H9 (cell line): ENCODE results near the gene RNF220. TPM values are rescaled to one million over a fixed set of nuclear protein-coding genes. Genes with fewer than 3 reads are reported as not detected.

Source experiments
- DNase-seq: peaks from one replicate; pipeline ENCODE4 v3.0.0-alpha.2; 2017
- H2AFZ ChIP-seq: one replicate; pipeline ENCODE4 v1.6.1; 2013; ENCODE audit warnings: mild to moderate bottlenecking, low read length, control low read depth, moderate library complexity
- H2AK5ac ChIP-seq: 2 replicates; pipeline ENCODE4 v1.6.1; 2013; ENCODE audit warnings: low read length, control low read depth, mixed read lengths; ENCODE audit not compliant: insufficient read length
- H2BK120ac ChIP-seq: one replicate; pipeline ENCODE4 v1.6.1; 2013; ENCODE audit warnings: low read depth, mild to moderate bottlenecking, low read length, control low read depth, inconsistent platforms; ENCODE audit not compliant: poor library complexity, severe bottlenecking
- H2BK12ac ChIP-seq: 2 replicates; pipeline ENCODE4 v1.6.1; 2013; ENCODE audit warnings: low read length, control low read depth, mixed read lengths, low read depth; ENCODE audit not compliant: insufficient read length
- H2BK15ac ChIP-seq: 2 replicates; pipeline ENCODE4 v1.6.1; 2013; ENCODE audit warnings: low read depth, low read length, control low read depth
- H2BK20ac ChIP-seq: one replicate; pipeline ENCODE4 v1.6.1; 2013; ENCODE audit warnings: low read depth, mild to moderate bottlenecking, low read length, control low read depth, inconsistent platforms; ENCODE audit not compliant: poor library complexity, severe bottlenecking
- H2BK5ac ChIP-seq: 2 replicates; pipeline ENCODE4 v1.6.1; 2013; ENCODE audit warnings: low read length, control low read depth, mixed read lengths; ENCODE audit not compliant: insufficient read length
- H3K14ac ChIP-seq: 2 replicates; pipeline ENCODE4 v1.6.1; 2013; ENCODE audit warnings: low read length, control low read depth; ENCODE audit not compliant: insufficient read depth
- H3K18ac ChIP-seq: 2 replicates; pipeline ENCODE4 v1.6.1; 2013; ENCODE audit warnings: low read depth, mild to moderate bottlenecking, mixed read lengths, low read length, control low read depth; ENCODE audit not compliant: insufficient read length
- H3K23ac ChIP-seq: 2 replicates; pipeline ENCODE4 v1.6.1; 2013; ENCODE audit warnings: low read length, control low read depth, mixed read lengths, low read depth; ENCODE audit not compliant: insufficient read length
- H3K23me2 ChIP-seq: 2 replicates; pipeline ENCODE4 v1.6.1; 2013; ENCODE audit warnings: low read depth, mild to moderate bottlenecking, mixed read lengths, low read length, control low read depth; ENCODE audit not compliant: insufficient read length, poor library complexity, severe bottlenecking
- H3K27ac ChIP-seq: 2 replicates; pipeline ENCODE4 v1.5.1; 2013; ENCODE audit warnings: low read length, control low read depth, mixed read lengths, low read depth; ENCODE audit not compliant: insufficient read length
- H3K27me3 ChIP-seq: 2 replicates; pipeline ENCODE4 v1.6.1; 2013; ENCODE audit warnings: low read length, control low read depth, inconsistent platforms; ENCODE audit not compliant: insufficient read depth
- H3K4ac ChIP-seq: 2 replicates; pipeline ENCODE4 v1.6.1; 2013; ENCODE audit warnings: low read depth, mild to moderate bottlenecking, control low read depth, inconsistent platforms, low read length, moderate library complexity
- H3K4me1 ChIP-seq: 2 replicates; pipeline ENCODE4 v1.6.1; 2013; ENCODE audit warnings: low read length, control low read depth, inconsistent platforms; ENCODE audit not compliant: insufficient read depth
- H3K4me2 ChIP-seq: 2 replicates; pipeline ENCODE4 v1.6.1; 2013; ENCODE audit warnings: low read length, control low read depth, mixed read lengths; ENCODE audit not compliant: insufficient read length, insufficient read depth
- H3K56ac ChIP-seq: 2 replicates; pipeline ENCODE4 v1.6.1; 2013; ENCODE audit warnings: low read depth, mild to moderate bottlenecking, mixed read lengths, low read length, control low read depth; ENCODE audit not compliant: insufficient read length
- H3K79me1 ChIP-seq: 2 replicates; pipeline ENCODE4 v1.6.1; 2013; ENCODE audit warnings: low read depth, mild to moderate bottlenecking, moderate library complexity, low read length, control low read depth, inconsistent platforms; ENCODE audit not compliant: insufficient read depth, poor library complexity, severe bottlenecking
- H3K79me2 ChIP-seq: 2 replicates; pipeline ENCODE4 v1.6.1; 2013; ENCODE audit warnings: low read length, control low read depth, inconsistent platforms; ENCODE audit not compliant: insufficient read depth
- H3K9ac ChIP-seq: 2 replicates; pipeline ENCODE4 v1.6.1; 2013; ENCODE audit warnings: low read length, control low read depth, mixed read lengths; ENCODE audit not compliant: insufficient read length; ENCODE audit errors: extremely low read depth
- H3K9me3 ChIP-seq: one replicate; pipeline ENCODE4 v1.6.1; 2013; ENCODE audit warnings: low read depth, low read length, inconsistent platforms; ENCODE audit not compliant: control insufficient read depth
- H3T11ph ChIP-seq: one replicate; pipeline ENCODE4 v1.6.1; 2013; ENCODE audit warnings: mild to moderate bottlenecking, low read length, control low read depth, inconsistent platforms
- H4K20me1 ChIP-seq: one replicate; pipeline ENCODE4 v1.6.1; 2013; ENCODE audit not compliant: control insufficient read depth, insufficient read length, insufficient read depth
- H4K5ac ChIP-seq: 2 replicates; pipeline ENCODE4 v1.6.1; 2013; ENCODE audit warnings: low read depth, mild to moderate bottlenecking, mixed read lengths, low read length, control low read depth; ENCODE audit not compliant: insufficient read length
- H4K8ac ChIP-seq: replicated peaks from 2 replicates; pipeline ENCODE4 v1.6.1; 2013; ENCODE audit warnings: low read length, control low read depth, mixed read lengths, low read depth; ENCODE audit not compliant: insufficient read length
- H4K91ac ChIP-seq: 2 replicates; pipeline ENCODE4 v1.6.1; 2013; ENCODE audit warnings: low read depth, mild to moderate bottlenecking, moderate library complexity, mixed read lengths, low read length, control low read depth; ENCODE audit not compliant: insufficient read length
- H3K27ac Mint-ChIP-seq, 3 experiments: 2 replicates in 2 of 3; 3 replicates in 1 of 3; pipeline ENCODE4 v1.8.0; 2020 to 2021; ENCODE audit warnings: mixed read lengths in 3 of 3, mild to moderate bottlenecking in 1 of 3, moderate library complexity in 1 of 3
- H3K27me3 Mint-ChIP-seq: 2 replicates; pipeline ENCODE4 v1.8.0; 2021; ENCODE audit warnings: low read depth, mild to moderate bottlenecking, moderate library complexity, mixed read lengths
- H3K36me3 Mint-ChIP-seq, 3 experiments: 2 replicates in 2 of 3; 3 replicates in 1 of 3; pipeline ENCODE4 v1.8.0; 2020 to 2021; ENCODE audit warnings: low read depth in 3 of 3, mixed read lengths in 3 of 3; ENCODE audit not compliant: insufficient read depth in 1 of 3
- H3K4me1 Mint-ChIP-seq, 2 experiments: 2 replicates each; pipeline ENCODE4 v1.8.0; 2020; ENCODE audit warnings: mixed read lengths in 2 of 2
- H3K4me3 Mint-ChIP-seq, 2 experiments: 2 replicates in 1 of 2; 3 replicates in 1 of 2; pipeline ENCODE4 v1.8.0; 2020 to 2021; ENCODE audit warnings: mild to moderate bottlenecking in 2 of 2, mixed read lengths in 2 of 2, moderate library complexity in 1 of 2
- H3K9me3 Mint-ChIP-seq, 2 experiments: 2 replicates in 1 of 2; 3 replicates in 1 of 2; pipeline ENCODE4 v1.8.0; 2020; ENCODE audit warnings: mild to moderate bottlenecking in 2 of 2, mixed read lengths in 2 of 2, moderate library complexity in 1 of 2
- WGBS: extraction: QIAGEN DNeasy Blood & Tissue Kit; methylation state at CpG from one replicate; pipeline ENCODE4 v1.1.7; 2013; ENCODE audit warnings: missing lambda C conversion rate, low lambda C conversion rate, mixed read lengths; ENCODE audit not compliant: insufficient read length; ENCODE audit errors: extremely low coverage; 5-methylcytosine and 5-hydroxymethylcytosine counted together
- total RNA-seq: library from RNA; stranded (reverse); gene quantifications from 2 replicates; pipeline ENCODE4 v1.2.1, GENCODE V29; 2021
- TF ChIP-seq, protein P1 (sequence below): fragments of 200-600 bp; sonication (generic); conservative IDR thresholded peaks from 3 replicates; pipeline ENCODE4 v1.8.0; 2021; ENCODE audit warnings: antibody characterized with exemption, mild to moderate bottlenecking

The RNF220 gene
- total RNA-seq, 1 experiment from 2014 or later = 109 TPM

GRCh38 chr1:44566281-44567046 is 161.4 kb downstream of the RNF220 start:
- peaks cover 3% of the 10 kb centered on the region; the same call in 1 of the 2 replicates for H3K27me3 ChIP-seq
- H3K9me3 ChIP-seq = no peaks in the 10 kb centered on the region

More at GRCh38 chr1:44566281-44567046, 161.4 kb downstream of the RNF220 start:
- H3K9ac ChIP-seq = no peak overlapping the region
- no peak overlapping the region for H2BK120ac ChIP-seq
- no peaks in the 10 kb centered on the region; the same call in 1 of the 2 replicates for H3K4me1 ChIP-seq
- no peak overlapping the region for H4K8ac ChIP-seq
- no peak overlapping the region for H2BK5ac ChIP-seq
- H4K20me1 ChIP-seq = no peaks in the 10 kb centered on the region
- H4K91ac ChIP-seq = no peak overlapping the region
- H3K27ac ChIP-seq = no peak overlapping the region
- H3K23me2 ChIP-seq = no peaks in the 10 kb centered on the region
- WGBS = no CpG with 5 or more reads among the region's 7 CpGs
- no peak overlapping the region for H3K4ac ChIP-seq
- Mint-ChIP-seq H3K36me3 (peaks cover 0 to 3% (median 0%) of the 10 kb centered on the region in 3 experiments; a peak in 1 of 7 replicates), H3K27ac (no peak overlapping the region), H3K4me1 (peaks cover 15 to 26% of the 10 kb centered on the region in 2 experiments), H3K9me3 (no peaks in the 10 kb centered on the region), H3K27me3 (peaks cover 85% of the 10 kb centered on the region), H3K4me3 (no peak overlapping the region; a peak in 1 of 5 replicates)
- H3T11ph ChIP-seq = no peak overlapping the region
- H3K23ac ChIP-seq = no peak overlapping the region
- no peak overlapping the region for H2BK20ac ChIP-seq
- no peaks in the 10 kb centered on the region for H3K79me1 ChIP-seq
- DNase-seq = no peak
- H3K18ac ChIP-seq = no peak overlapping the region
- H3K56ac ChIP-seq = no peak overlapping the region
- H4K5ac ChIP-seq = no peak overlapping the region
- no peak overlapping the region for H3K14ac ChIP-seq
- TF ChIP-seq, protein P1, sequence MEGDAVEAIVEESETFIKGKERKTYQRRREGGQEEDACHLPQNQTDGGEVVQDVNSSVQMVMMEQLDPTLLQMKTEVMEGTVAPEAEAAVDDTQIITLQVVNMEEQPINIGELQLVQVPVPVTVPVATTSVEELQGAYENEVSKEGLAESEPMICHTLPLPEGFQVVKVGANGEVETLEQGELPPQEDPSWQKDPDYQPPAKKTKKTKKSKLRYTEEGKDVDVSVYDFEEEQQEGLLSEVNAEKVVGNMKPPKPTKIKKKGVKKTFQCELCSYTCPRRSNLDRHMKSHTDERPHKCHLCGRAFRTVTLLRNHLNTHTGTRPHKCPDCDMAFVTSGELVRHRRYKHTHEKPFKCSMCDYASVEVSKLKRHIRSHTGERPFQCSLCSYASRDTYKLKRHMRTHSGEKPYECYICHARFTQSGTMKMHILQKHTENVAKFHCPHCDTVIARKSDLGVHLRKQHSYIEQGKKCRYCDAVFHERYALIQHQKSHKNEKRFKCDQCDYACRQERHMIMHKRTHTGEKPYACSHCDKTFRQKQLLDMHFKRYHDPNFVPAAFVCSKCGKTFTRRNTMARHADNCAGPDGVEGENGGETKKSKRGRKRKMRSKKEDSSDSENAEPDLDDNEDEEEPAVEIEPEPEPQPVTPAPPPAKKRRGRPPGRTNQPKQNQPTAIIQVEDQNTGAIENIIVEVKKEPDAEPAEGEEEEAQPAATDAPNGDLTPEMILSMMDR = no peak
- H2BK12ac ChIP-seq = no peak overlapping the region
- H2AFZ ChIP-seq = no peak overlapping the region
- H2BK15ac ChIP-seq = no peak overlapping the region
- no peak overlapping the region for H3K4me2 ChIP-seq
- H2AK5ac ChIP-seq = no peak overlapping the region
- no peaks in the 10 kb centered on the region for H3K79me2 ChIP-seq
